ENCODE data around the gene FLRT1.
A peak's percentile ranks its signal among the peaks of the same experiment; 100 is the strongest.

FLRT1 gene

GRCh38 chr11:64035576-64035975, at the start of gene FLRT1:
TSS of gene FLRT1 (plus strand) at chr11:64035931. CDS start at chr11:64116268, 80,337 bp downstream.
- no peak for TF ChIP-seq CTCF (IDR thresholded peaks at IDR 0.05; ENCODE audit: control insufficient read depth, extremely low read depth, insufficient read depth)
- no peak within 1 kb of the TSS for H3K4me3 ChIP-seq (ENCODE audit: low read depth, low read length)
- no peak for DNase-seq (ENCODE audit: low read depth)

GRCh38 chr11:63986156-63986931, 49.4 kb upstream of the FLRT1 start, which contains the start of gene OTUB1:
TSS of gene OTUB1 (plus strand) at chr11:63986438. CDS start at chr11:63986457, 19 bp downstream.
- peak within 1 kb of the TSS; percentile 96 for H3K4me3 ChIP-seq (ENCODE audit: low read depth, low read length)
- peak; percentile 89 for DNase-seq (ENCODE audit: low read depth)
- TF ChIP-seq CTCF (IDR thresholded peaks at IDR 0.05; ENCODE audit: control insufficient read depth, extremely low read depth, insufficient read depth): no peak

GRCh38 chr11:63986932-63987513, 48.7 kb upstream of the FLRT1 start:
- TF ChIP-seq CTCF (IDR thresholded peaks at IDR 0.05; ENCODE audit: control insufficient read depth, extremely low read depth, insufficient read depth): no peak
- H3K4me3 ChIP-seq (ENCODE audit: low read depth, low read length): peak overlapping the region; percentile 96
- no peak for DNase-seq (ENCODE audit: low read depth)

GRCh38 chr11:63991558-63991957, 44.2 kb upstream of the FLRT1 start:
- no peak overlapping the region for H3K4me3 ChIP-seq (ENCODE audit: low read depth, low read length)
- DNase-seq (ENCODE audit: low read depth): no peak
- no peak for TF ChIP-seq CTCF (IDR thresholded peaks at IDR 0.05; ENCODE audit: control insufficient read depth, extremely low read depth, insufficient read depth)

GRCh38 chr11:63993100-63993499, 42.6 kb upstream of the FLRT1 start:
- TF ChIP-seq CTCF (IDR thresholded peaks at IDR 0.05; ENCODE audit: control insufficient read depth, extremely low read depth, insufficient read depth): no peak
- no peak overlapping the region for H3K4me3 ChIP-seq (ENCODE audit: low read depth, low read length)
- DNase-seq (ENCODE audit: low read depth): no peak

GRCh38 chr11:63993993-63994392, 41.7 kb upstream of the FLRT1 start:
- no peak for TF ChIP-seq CTCF (IDR thresholded peaks at IDR 0.05; ENCODE audit: control insufficient read depth, extremely low read depth, insufficient read depth)
- no peak for DNase-seq (ENCODE audit: low read depth)
- no peak overlapping the region for H3K4me3 ChIP-seq (ENCODE audit: low read depth, low read length)
